K562 (cell line): ENCODE measurements around the gene MVD. TPM values are rescaled to one million over a fixed set of nuclear protein-coding genes. Genes with fewer than 3 reads are reported as not detected.
A peak's percentile ranks its signal among the peaks of the same experiment; 100 is the strongest.

Source experiments
- ATAC-seq: fragments of 200-7000 bp; cut with Tn5 transposase; 3 replicates; pipeline ENCODE4 v1.9.1; 2020; ENCODE audit warnings: moderate library complexity
- BruUV-seq: library from RNA; stranded (reverse); fragments of 400-500 nt; replicated peaks from 2 replicates; lab custom pipeline; 2021; lab: Mats Ljungman, UMichigan
- CTCF ChIA-PET: fragments of 300-600 bp; formaldehyde crosslinking; extraction: SDS; loops from one replicate; lab custom pipeline; 2021; ENCODE audit warnings: low intra/inter-chr PET ratio; lab: Yijun Ruan, JAX
- POLR2A ChIA-PET: fragments of 300-600, 350-650 bp; sonication (Branson Sonifier 250); formaldehyde crosslinking; extraction: SDS; loops from one replicate; lab custom pipeline; 2021; ENCODE audit warnings: antibody characterized with exemption, inconsistent platforms; lab: Yijun Ruan, JAX
- DNase-seq, 4 experiments: peaks; one replicate each; pipeline versions ENCODE4 v3.0.0 to v3.0.0-alpha.2; 2011 to 2018; ENCODE audit warnings: low spot score in 3 of 4, mixed read lengths in 3 of 4; ENCODE audit errors: extremely low read depth in 1 of 4
- FAIRE-seq: peaks from 2 replicates; lab custom pipeline; 2011; peaks lifted over from hg19 to GRCh38; lab: Jason Lieb, UNC
- H2AFZ ChIP-seq: 2 replicates; pipeline ENCODE4 v1.6.0; 2011; ENCODE audit warnings: low read depth, low read length, control low read depth, inconsistent platforms
- H3K27ac ChIP-seq: fragments of 200-600 bp; 3 replicates; pipeline ENCODE4 v1.8.0; 2011; ENCODE audit warnings: low read depth, mild to moderate bottlenecking, control low read depth, inconsistent platforms, low read length, moderate library complexity, mixed read lengths; ENCODE audit errors: extremely low read depth
- H3K27me3 ChIP-seq, 2 experiments: fragments of 300-600 bp in 1 of 2; 2 replicates in 1 of 2; 3 replicates in 1 of 2; pipeline versions ENCODE4 v1.6.0 to v1.8.0; 2011; ENCODE audit warnings: inconsistent platforms in 2 of 2, low read length in 2 of 2, mild to moderate bottlenecking in 1 of 2, mixed read lengths in 1 of 2, moderate library complexity in 1 of 2; ENCODE audit not compliant: control insufficient read depth in 2 of 2, insufficient read depth in 2 of 2
- H3K36me3 ChIP-seq: fragments of 300-600 bp; 3 replicates; pipeline ENCODE4 v1.8.0; 2011; ENCODE audit warnings: mild to moderate bottlenecking, low read length, inconsistent platforms; ENCODE audit not compliant: control insufficient read depth, insufficient read depth
- H3K4me1 ChIP-seq, 2 experiments: fragments of 200-600 bp in 1 of 2; replicated peaks in 1 of 2; 2 replicates in 1 of 2; 3 replicates in 1 of 2; pipeline versions ENCODE4 v1.5.1 to v1.8.0; 2011; ENCODE audit warnings: inconsistent platforms in 2 of 2, low read length in 2 of 2, mild to moderate bottlenecking in 1 of 2, mixed read lengths in 1 of 2, moderate library complexity in 1 of 2; ENCODE audit not compliant: control insufficient read depth in 2 of 2, insufficient read depth in 2 of 2
- H3K4me2 ChIP-seq: 2 replicates; pipeline ENCODE4 v1.6.1; 2011; ENCODE audit warnings: low read length, control low read depth, inconsistent platforms, mixed read lengths; ENCODE audit not compliant: insufficient read depth
- H3K4me3 ChIP-seq: fragments of 200-600 bp; sonication (generic), shearing (Covaris generic); 2 replicates; pipeline ENCODE4 v1.5.1; 2016; ENCODE audit warnings: control low read depth, inconsistent platforms
- H3K79me2 ChIP-seq: fragments of 200-600 bp; 3 replicates; pipeline ENCODE4 v1.8.0; 2011; ENCODE audit warnings: low read length, inconsistent platforms; ENCODE audit not compliant: control insufficient read depth, insufficient read depth
- H3K9ac ChIP-seq, 2 experiments: 2 replicates each; pipeline versions ENCODE4 v1.6.0 to v1.6.1; 2011; ENCODE audit warnings: low read depth in 2 of 2, low read length in 2 of 2, control low read depth in 1 of 2, inconsistent platforms in 1 of 2, mild to moderate bottlenecking in 1 of 2, mixed read lengths in 1 of 2; ENCODE audit not compliant: insufficient read depth in 1 of 2
- H3K9me1 ChIP-seq: one replicate; pipeline ENCODE4 v1.6.0; 2011; ENCODE audit warnings: inconsistent platforms, mild to moderate bottlenecking, low read length, moderate library complexity; ENCODE audit not compliant: control insufficient read depth, insufficient read depth
- H3K9me3 ChIP-seq: replicated peaks from 2 replicates; pipeline ENCODE4 v1.5.1; 2011; ENCODE audit warnings: low read depth, low read length, inconsistent platforms; ENCODE audit not compliant: control insufficient read depth, insufficient read depth
- H4K20me1 ChIP-seq: replicated peaks from 2 replicates; pipeline ENCODE4 v1.6.1; 2011; ENCODE audit warnings: low read length, inconsistent platforms, mixed read lengths; ENCODE audit not compliant: control insufficient read depth, insufficient read depth
- FIP1L1 ChIP-seq: fragments of 200-400 bp; formaldehyde crosslinking; IDR thresholded peaks from 2 replicates; pipeline ENCODE4 v1.6.1; 2018; ENCODE audit warnings: mild to moderate bottlenecking, low read depth, low read length; ENCODE audit not compliant: poor library complexity, severe bottlenecking
- NCOA6 ChIP-seq: fragments of 450-650 bp; IDR thresholded peaks from 2 replicates; pipeline ENCODE4 v1.6.1; 2017; ENCODE audit warnings: mild to moderate bottlenecking
- PCBP1 ChIP-seq: fragments of 200-400 bp; formaldehyde crosslinking; IDR thresholded peaks from 2 replicates; pipeline ENCODE4 v1.6.1; 2018; ENCODE audit warnings: mild to moderate bottlenecking, low read depth, low read length; ENCODE audit not compliant: poor library complexity, severe bottlenecking
- RBM14 ChIP-seq: fragments of 200-400 bp; formaldehyde crosslinking; IDR thresholded peaks from 2 replicates; pipeline ENCODE4 v1.6.1; 2018; ENCODE audit warnings: low read depth, mild to moderate bottlenecking, low read length, moderate library complexity, borderline replicate concordance; ENCODE audit not compliant: insufficient read depth
- SRSF9 ChIP-seq: fragments of 200-400 bp; formaldehyde crosslinking; IDR thresholded peaks from 2 replicates; pipeline ENCODE4 v1.6.1; 2017; ENCODE audit warnings: low read depth, low read length, borderline replicate concordance
- WGBS: fragments of 100-300 bp; shearing (Covaris generic); methylation state at CpG from one replicate; pipeline ENCODE4 v1.1.6; 2016; ENCODE audit warnings: low coverage, mixed read lengths; ENCODE audit not compliant: insufficient coverage; ENCODE audit errors: missing lambda C conversion rate; 5-methylcytosine and 5-hydroxymethylcytosine counted together
- in situ Hi-C: fragments of 300-500 bp; cut with MboI; formaldehyde crosslinking; loops from 4 replicates; pipeline ENCODE4 v1.15.0; 2018; ENCODE audit warnings: inconsistent platforms, mixed read lengths
- intact Hi-C: fragments of 100-400 bp; cut with micrococcal nuclease; formaldehyde crosslinking; loops from 2 replicates; pipeline ENCODE4 v1.14.2; 2022
- polyA plus RNA-seq, 8 experiments: library from polyadenylated mRNA; depleted of rRNA in 4 of 8; stranded (reverse) in 5 of 8; unstranded in 3 of 8; fragments of >200 nt; fragmentation: Nextera tagmentation in 2 of 8; fragmentation: Illumina TruSeq in 1 of 8; extraction: Ambion mirVana in 2 of 8; extraction: Trizol in 1 of 8; gene quantifications; 2 replicates each; pipeline versions ENCODE4 v1.2.1 to v1.2.3, GENCODE V29; 2011 to 2014; ENCODE audit warnings: inconsistent platforms in 1 of 8, missing spikeins in 1 of 8
- total RNA-seq, 7 experiments: library from RNA; depleted of rRNA in 6 of 7; stranded (reverse); fragments of >200 nt in 6 of 7; fragmentation: Illumina TruSeq in 2 of 7; extraction: Trizol in 2 of 7; gene quantifications; 2 replicates each; pipeline versions ENCODE4 v1.2.1 to v1.2.3, GENCODE V29; 2011 to 2021; ENCODE audit warnings: low replicate concordance in 1 of 7

MVD gene
- total and polyA plus RNA-seq, 9 of the 15 experiments (the other 6 are each of a cell fraction or from before 2014, with no cell fraction given): 12.2 to 141 (median 45.3) TPM

DNA sequence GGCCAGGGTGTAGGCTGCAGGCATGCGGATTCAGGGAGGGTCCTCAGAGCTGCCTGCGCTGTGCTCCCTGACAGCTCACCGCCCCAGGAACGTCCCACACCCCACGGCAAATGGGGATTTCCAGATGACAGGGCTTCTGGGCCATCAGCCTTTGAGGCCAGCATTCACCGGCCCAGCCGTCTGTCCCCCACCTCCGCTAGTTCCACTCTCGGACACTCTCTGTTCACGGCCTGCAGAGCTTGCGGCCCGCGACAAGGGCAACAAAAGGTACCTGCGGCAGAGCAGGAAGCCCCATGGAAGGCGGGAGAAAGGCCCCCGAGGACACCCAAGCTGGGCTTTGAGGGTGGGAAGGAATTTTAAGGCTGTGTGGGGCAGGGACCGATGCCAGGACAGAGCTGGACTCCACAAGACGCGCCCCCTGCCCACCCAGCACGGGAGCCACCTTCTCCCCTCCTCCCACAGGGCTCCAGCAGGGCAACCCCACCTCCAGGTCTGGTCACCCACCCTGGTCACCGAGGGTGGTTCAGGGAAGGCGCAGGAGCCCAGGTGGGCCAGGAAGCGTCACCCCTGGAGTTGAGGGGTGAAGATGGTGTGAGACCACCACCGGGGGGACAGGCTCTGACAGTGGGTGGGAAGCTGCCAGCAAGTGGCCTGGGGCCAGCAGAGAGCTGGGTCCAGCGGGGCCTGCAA is 6.5 kb downstream of the MVD start:
- no TSS peak for BruUV-seq
- intact Hi-C loops: no loop called here
- no peak overlapping the region for H3K27ac ChIP-seq

DNA sequence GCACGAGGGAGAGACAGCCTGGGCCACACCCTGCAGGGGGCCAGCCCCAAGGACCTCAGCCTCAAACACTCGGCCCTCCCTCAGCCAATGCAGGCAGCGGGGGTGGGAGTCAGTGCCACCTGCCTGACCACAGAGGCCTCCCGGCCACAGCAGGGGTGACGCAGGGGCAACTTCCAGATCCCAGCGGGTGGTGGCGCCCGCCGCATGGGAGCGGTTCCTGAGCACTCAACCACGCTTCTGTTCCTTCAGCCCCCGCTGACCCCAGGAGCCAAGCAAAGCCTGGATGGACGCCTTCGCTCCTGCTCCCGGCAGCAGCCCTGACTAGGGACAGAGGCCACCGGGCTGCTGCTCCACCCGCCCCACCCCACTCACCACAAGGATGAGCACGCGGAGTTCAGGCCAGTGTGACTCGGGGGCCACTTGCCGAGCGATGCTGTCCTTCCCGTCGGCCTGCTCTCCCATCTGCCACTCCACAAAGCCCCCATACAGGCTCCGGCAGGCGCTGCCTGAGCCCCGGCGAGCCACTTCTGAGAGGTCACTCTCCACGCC is 7.1 kb downstream of the MVD start:
- ATAC-seq (no peak), DNase-seq (no peak), FAIRE-seq (no peak)
- Histone ChIP-seq H2AFZ (no peak overlapping the region), H3K9me1 (no peaks in the 10 kb centered on the region), H3K4me2 (no peak overlapping the region), H3K27me3 (no peaks in the 10 kb centered on the region), H4K20me1 (peaks cover 13% of the 10 kb centered on the region; the same call in 1 of the 2 replicates), H3K79me2 (peaks cover 44% of the 10 kb centered on the region), H3K9ac (peak overlapping the region in 1 of 2 experiments; percentile 14; a peak in 2 of 4 replicates), H3K4me3 (no peak overlapping the region), H3K27ac (no peak overlapping the region), H3K9me3 (no peaks in the 10 kb centered on the region), H3K36me3 (peaks cover 86% of the 10 kb centered on the region; the same call in 2 of the 3 replicates), H3K4me1 (peaks cover 18 to 92% of the 10 kb centered on the region in 2 experiments)
- TF ChIP-seq FIP1L1: peak; percentile 29
- no peak for TF ChIP-seq RBM14
- no peak for TF ChIP-seq NCOA6
- TF ChIP-seq PCBP1: peak; percentile 13
- WGBS: 86% methylated on average over 26 of the region's 29 CpGs
- ChIA-PET CTCF (no interaction called here), POLR2A (interaction anchor here (0.6 to 1.2 kb wide), 2 partner anchors 23 to 60 kb away, joined by 3 to 4 read pairs; no protein-coding TSS in a partner anchor)
- intact Hi-C loops: no loop called here
- BruUV-seq: no TSS peak
- in situ Hi-C loops: no loop called here

More for the DNA sequence above, 6.5 kb downstream of the MVD start:
- FAIRE-seq: no peak
- H3K4me2 ChIP-seq: no peak overlapping the region
- 86% methylated on average over 24 of the region's 25 CpGs for WGBS
- no peaks in the 10 kb centered on the region for H3K27me3 ChIP-seq
- peaks cover 17 to 92% of the 10 kb centered on the region in 2 experiments for H3K4me1 ChIP-seq
- POLR2A ChIA-PET: interaction anchor here (0.6 to 1.3 kb wide), 4 partner anchors 17 to 115 kb away, joined by 3 to 4 read pairs (median 3); no protein-coding TSS in a partner anchor
- H3K9ac ChIP-seq: peak overlapping the region in 1 of 2 experiments; percentile 59; a peak in 1 of 4 replicates
- CTCF ChIA-PET: no interaction called here
- peaks cover 86% of the 10 kb centered on the region; the same call in 2 of the 3 replicates for H3K36me3 ChIP-seq
- H3K9me3 ChIP-seq: no peaks in the 10 kb centered on the region
- peaks cover 10% of the 10 kb centered on the region; the same call in 1 of the 2 replicates for H4K20me1 ChIP-seq
- H3K9me1 ChIP-seq: no peaks in the 10 kb centered on the region
- in situ Hi-C loops: no loop called here
- no peak for TF ChIP-seq SRSF9
- TF ChIP-seq PCBP1: peak; percentile 10
- TF ChIP-seq, all 486 proteins: peak for 1
- H3K79me2 ChIP-seq: peaks cover 45% of the 10 kb centered on the region
- H3K4me3 ChIP-seq: no peak overlapping the region
- no peak overlapping the region for H2AFZ ChIP-seq
- DNase-seq: no peak
- ATAC-seq: no peak
